Large intestine (tissue), 3 donors: Measurements from ENCODE around the gene PPP1R7. TPM values are rescaled to one million over a fixed set of nuclear protein-coding genes. Genes with fewer than 3 reads are reported as not detected.

Source experiments
- DNase-seq, 2 donors: peaks; one replicate each; pipeline versions ENCODE4 v3.0.0 to v3.0.0-alpha.2; 2013
- H3K27ac ChIP-seq: one replicate; pipeline ENCODE4 v1.5.1; 2013; ENCODE audit warnings: low read length
- H3K27me3 ChIP-seq: 2 replicates; pipeline ENCODE4 v1.6.1; 2013; ENCODE audit warnings: low read length; ENCODE audit not compliant: control insufficient read depth, insufficient read depth
- H3K36me3 ChIP-seq: 2 replicates; pipeline ENCODE4 v1.6.1; 2013; ENCODE audit warnings: low read length; ENCODE audit not compliant: control insufficient read depth, insufficient read depth
- H3K4me1 ChIP-seq: one replicate; pipeline ENCODE4 v1.6.1; 2013; ENCODE audit warnings: low read length; ENCODE audit not compliant: control insufficient read depth, insufficient read depth
- H3K4me3 ChIP-seq: one replicate; pipeline ENCODE4 v1.5.1; 2013; ENCODE audit warnings: low read length
- H3K9me3 ChIP-seq: one replicate; pipeline ENCODE4 v1.6.1; 2013; ENCODE audit warnings: mild to moderate bottlenecking, low read depth, low read length, moderate library complexity; ENCODE audit not compliant: control insufficient read depth
- WGBS: methylation state at CpG from one replicate; pipeline ENCODE4 v1.1.5; 2013; ENCODE audit warnings: low lambda C conversion rate; ENCODE audit not compliant: insufficient coverage; 5-methylcytosine and 5-hydroxymethylcytosine counted together
- polyA plus RNA-seq: library from polyadenylated mRNA; unstranded; fragments of 120-200 nt; gene quantifications from one replicate; pipeline ENCODE4 v1.2.1, GENCODE V29; 2013

Gene PPP1R7
- polyA plus RNA-seq, 1 donor, result 58.4 TPM

- H3K27ac ChIP-seq, result no peak overlapping the region
- no CpG with 5 or more reads among the region's 24 CpGs for WGBS
- H3K4me3 ChIP-seq, result no peak overlapping the region
- H3K9me3 ChIP-seq, result no peaks in the 10 kb centered on the region
- no peaks in the 10 kb centered on the region for H3K36me3 ChIP-seq
- H3K4me1 ChIP-seq, result no peaks in the 10 kb centered on the region
- no peak for DNase-seq
- H3K27me3 ChIP-seq, result no peaks in the 10 kb centered on the region
Measured at GRCh38 chr2:241201445-241202267, 51.4 kb downstream of the PPP1R7 start.

GRCh38 chr2:241202268-241202585 is 52.0 kb downstream of the PPP1R7 start:
- no CpG with 5 or more reads among the region's 15 CpGs for WGBS
- Histone ChIP-seq H3K27ac (no peak overlapping the region), H3K36me3 (no peaks in the 10 kb centered on the region), H3K4me3 (no peak overlapping the region), H3K9me3 (no peaks in the 10 kb centered on the region), H3K4me1 (no peaks in the 10 kb centered on the region), H3K27me3 (no peaks in the 10 kb centered on the region)
- DNase-seq, result no peak

GRCh38 chr2:241202681-241203080 is 52.4 kb downstream of the PPP1R7 start:
- H3K4me3 ChIP-seq, result no peak overlapping the region
- no CpG with 5 or more reads among the region's 9 CpGs for WGBS
- H3K4me1 ChIP-seq, result no peaks in the 10 kb centered on the region
- H3K27ac ChIP-seq, result no peak overlapping the region
- no peaks in the 10 kb centered on the region for H3K9me3 ChIP-seq
- no peak for DNase-seq
- H3K36me3 ChIP-seq, result no peaks in the 10 kb centered on the region
- no peaks in the 10 kb centered on the region for H3K27me3 ChIP-seq

- Histone ChIP-seq H3K27me3 (no peaks in the 10 kb centered on the region), H3K4me1 (no peaks in the 10 kb centered on the region), H3K4me3 (no peak overlapping the region), H3K27ac (no peak overlapping the region), H3K9me3 (no peaks in the 10 kb centered on the region), H3K36me3 (no peaks in the 10 kb centered on the region)
- no CpG with 5 or more reads among the region's 27 CpGs for WGBS
- DNase-seq, result no peak
Measured at GRCh38 chr2:241203218-241204009, 53.1 kb downstream of the PPP1R7 start.

GRCh38 chr2:241204010-241204384 is 53.7 kb downstream of the PPP1R7 start:
- H3K4me1 ChIP-seq, result no peaks in the 10 kb centered on the region
- no CpG with 5 or more reads among the region's 10 CpGs for WGBS
- DNase-seq, result no peak
- no peaks in the 10 kb centered on the region for H3K36me3 ChIP-seq
- no peak overlapping the region for H3K27ac ChIP-seq
- H3K9me3 ChIP-seq, result no peaks in the 10 kb centered on the region
- H3K4me3 ChIP-seq, result no peak overlapping the region
- H3K27me3 ChIP-seq, result no peaks in the 10 kb centered on the region

- Histone ChIP-seq H3K9me3 (no peaks in the 10 kb centered on the region), H3K4me3 (no peak overlapping the region), H3K4me1 (no peaks in the 10 kb centered on the region), H3K36me3 (no peaks in the 10 kb centered on the region), H3K27ac (no peak overlapping the region), H3K27me3 (no peaks in the 10 kb centered on the region)
- no peak for DNase-seq
- no CpG with 5 or more reads among the region's 4 CpGs for WGBS
Measured at GRCh38 chr2:241204490-241204889, 54.2 kb downstream of the PPP1R7 start.

- Histone ChIP-seq H3K36me3 (no peaks in the 10 kb centered on the region), H3K9me3 (no peaks in the 10 kb centered on the region), H3K4me3 (no peak overlapping the region), H3K27ac (no peak overlapping the region), H3K4me1 (no peaks in the 10 kb centered on the region), H3K27me3 (no peaks in the 10 kb centered on the region)
- DNase-seq, result no peak
- no CpG with 5 or more reads among the region's 3 CpGs for WGBS
Measured at GRCh38 chr2:241205086-241205485, 54.8 kb downstream of the PPP1R7 start.

- no peaks in the 10 kb centered on the region for H3K27me3 ChIP-seq
- no peaks in the 10 kb centered on the region for H3K9me3 ChIP-seq
- no peaks in the 10 kb centered on the region for H3K4me1 ChIP-seq
- no peak overlapping the region for H3K27ac ChIP-seq
- H3K36me3 ChIP-seq, result no peaks in the 10 kb centered on the region
- H3K4me3 ChIP-seq, result no peak overlapping the region
- no CpG with 5 or more reads among the region's 1 CpG for WGBS
- DNase-seq, result no peak
Measured at GRCh38 chr2:241207151-241207550, 56.9 kb downstream of the PPP1R7 start.

- H3K4me1 ChIP-seq, result no peaks in the 10 kb centered on the region
- H3K36me3 ChIP-seq, result no peaks in the 10 kb centered on the region
- H3K4me3 ChIP-seq, result no peak overlapping the region
- no peak for DNase-seq
- H3K9me3 ChIP-seq, result no peaks in the 10 kb centered on the region
- H3K27ac ChIP-seq, result no peak overlapping the region
- no CpG with 5 or more reads among the region's 6 CpGs for WGBS
- H3K27me3 ChIP-seq, result no peaks in the 10 kb centered on the region
Measured at GRCh38 chr2:241207641-241208040, 57.4 kb downstream of the PPP1R7 start.

GRCh38 chr2:241208058-241208457 is 57.8 kb downstream of the PPP1R7 start:
- WGBS, result 100% methylated on average over 1 of the region's 6 CpGs
- no peak for DNase-seq
- H3K27ac ChIP-seq, result no peak overlapping the region
- H3K4me3 ChIP-seq, result no peak overlapping the region
- no peaks in the 10 kb centered on the region for H3K9me3 ChIP-seq
- H3K4me1 ChIP-seq, result no peaks in the 10 kb centered on the region
- no peaks in the 10 kb centered on the region for H3K27me3 ChIP-seq
- no peaks in the 10 kb centered on the region for H3K36me3 ChIP-seq
